ENCODE data around the gene JAKMIP3.
"Not testable (repeated sequence)": the region's sequence is repeated elsewhere in the genome, so short reads cannot be mapped to it uniquely, and the experiment has no call there.

JAKMIP3 gene

GRCh38 chr10:132066812-132067211 lies 1.1 kb downstream of the JAKMIP3 start:
- DNase-seq, result no peak

- no peak for DNase-seq
These were observed 2.8 kb downstream of the JAKMIP3 start for GRCh38 chr10:132068431-132069121.

DNA sequence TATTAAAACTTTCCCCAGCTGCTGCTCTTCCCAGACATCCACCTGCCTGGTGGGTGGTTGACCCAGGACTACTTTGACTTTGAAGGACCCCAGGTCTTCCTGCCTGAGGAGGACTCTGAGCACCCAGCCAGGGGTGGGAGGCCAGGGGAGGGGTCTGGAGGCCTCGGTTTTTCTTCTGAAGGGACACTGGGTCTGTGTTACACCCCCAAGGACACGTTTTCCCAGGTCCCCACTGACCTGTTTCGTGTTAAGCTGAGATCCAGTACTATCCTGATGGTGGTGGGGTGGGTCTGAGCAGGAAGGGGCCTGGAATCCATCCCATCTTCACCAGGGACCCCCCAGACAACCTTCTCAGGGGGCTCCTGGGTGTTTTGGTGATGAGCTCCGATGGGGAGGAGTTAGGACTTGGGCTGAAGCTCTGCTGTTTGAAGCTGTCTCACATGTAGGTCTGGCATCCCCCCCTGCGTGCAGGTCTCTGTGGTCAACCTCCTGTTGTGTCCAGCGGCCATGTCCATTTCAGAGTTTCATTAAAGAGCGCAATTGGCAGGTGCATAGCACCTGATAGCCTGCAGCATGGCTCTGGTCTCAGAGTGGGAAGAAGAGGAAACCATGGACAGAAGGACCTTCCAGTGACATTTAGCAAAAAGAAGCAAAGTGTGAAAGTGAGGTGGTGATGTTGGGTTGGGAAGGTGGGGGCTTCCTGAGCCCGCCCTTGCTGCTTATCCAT lies 3.5 kb downstream of the JAKMIP3 start:
- DNase-seq, result no peak

DNA sequence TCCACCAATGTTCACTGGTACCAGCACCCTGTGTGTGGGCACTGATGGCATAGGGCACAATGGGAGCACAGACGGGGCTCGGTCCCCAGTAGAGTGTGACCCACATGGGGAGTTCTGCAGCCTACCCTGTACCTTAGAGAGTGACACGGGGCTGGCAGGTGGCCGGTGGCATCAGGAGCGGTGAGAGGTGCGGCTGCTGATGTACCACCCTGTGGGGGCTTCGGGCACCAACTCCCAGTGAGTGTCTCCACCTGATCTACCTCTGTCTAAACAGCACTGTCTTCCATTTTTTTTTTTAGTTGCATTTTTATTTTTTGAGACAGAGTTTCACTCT lies 4.1 kb downstream of the JAKMIP3 start:
- DNase-seq, result no peak

GRCh38 chr10:132070724-132071123 lies 5.0 kb downstream of the JAKMIP3 start:
- DNase-seq, result no peak

- DNase-seq, result no peak
These were observed 5.9 kb downstream of the JAKMIP3 start for GRCh38 chr10:132071667-132072066.

DNA sequence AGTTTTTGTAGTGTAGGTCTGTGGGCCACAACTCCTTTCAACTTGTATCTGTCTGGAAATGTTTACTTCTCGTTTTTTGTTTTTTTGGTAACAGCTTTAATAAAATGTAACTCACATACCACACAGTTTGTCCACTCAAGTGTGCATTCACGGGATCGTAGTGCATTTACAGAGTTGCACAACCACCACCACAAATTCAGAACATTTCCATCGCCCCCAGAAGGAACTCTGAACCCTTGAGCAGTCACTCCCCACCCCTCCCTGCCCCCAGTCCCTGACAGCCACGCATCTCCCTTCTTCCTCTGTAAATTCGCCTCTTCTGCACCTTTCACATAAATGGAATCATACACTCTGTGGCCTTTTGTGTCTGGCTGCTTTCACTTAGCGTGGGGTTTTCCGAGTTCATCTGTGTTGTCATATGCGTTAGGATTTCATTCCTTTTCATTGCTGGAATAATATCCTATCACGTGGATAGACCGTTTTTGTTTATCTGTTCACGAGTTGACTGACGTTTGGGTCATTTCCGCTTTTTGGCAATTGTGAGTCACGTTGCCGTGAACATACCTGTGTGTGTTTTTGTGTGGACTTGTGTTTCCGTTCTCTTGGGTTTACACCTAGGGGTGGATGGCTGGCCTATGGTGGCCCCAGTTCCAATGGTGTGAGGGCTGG lies 10.3 kb downstream of the JAKMIP3 start:
- no peak for DNase-seq

DNA sequence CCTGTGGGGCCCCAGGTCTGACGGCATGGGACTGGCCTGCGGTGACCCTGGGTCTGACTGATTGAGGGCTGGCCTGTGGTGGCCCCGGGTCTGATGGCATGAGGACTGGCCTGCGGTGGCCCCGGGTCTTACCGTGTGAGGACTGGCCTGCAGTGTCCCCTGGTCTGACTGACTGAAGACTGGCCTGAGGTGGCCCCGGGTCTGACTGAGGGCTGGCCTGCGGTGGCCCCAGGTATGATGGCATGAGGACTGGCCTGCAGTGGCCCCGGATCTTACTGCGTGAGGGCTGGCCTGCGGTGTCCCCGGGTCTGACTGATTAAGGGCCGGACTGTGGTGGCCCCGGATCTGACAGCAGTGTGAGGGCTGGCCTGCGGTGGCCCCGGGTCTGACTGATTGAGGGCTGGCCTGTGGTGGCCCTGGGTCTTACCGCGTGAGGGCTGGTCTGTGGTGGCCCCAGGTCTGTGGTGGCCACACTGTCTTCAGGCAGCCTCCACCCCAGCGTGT lies 10.9 kb downstream of the JAKMIP3 start:
- no peak for DNase-seq

DNA sequence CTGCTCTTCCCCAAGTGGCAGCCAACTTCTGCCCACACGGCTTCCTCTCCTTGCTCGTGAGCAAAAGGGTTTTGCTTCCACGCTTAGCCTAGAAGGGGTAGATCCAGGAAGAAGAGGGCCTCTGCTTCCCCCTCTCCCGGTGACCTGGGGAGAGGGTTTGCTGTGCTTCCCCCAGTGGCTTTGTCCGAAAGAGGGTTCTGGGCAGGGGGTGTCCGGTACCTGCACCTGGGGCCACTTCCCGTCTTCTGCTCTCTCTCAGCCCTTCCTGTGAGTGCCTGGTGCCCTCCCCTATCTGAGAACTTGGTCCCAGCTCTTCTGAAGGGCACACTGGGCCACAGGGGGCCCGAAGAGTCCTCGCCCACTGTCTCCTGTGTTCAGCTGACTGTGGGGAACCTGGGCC lies 11.3 kb downstream of the JAKMIP3 start:
- DNase-seq, result no peak

DNA sequence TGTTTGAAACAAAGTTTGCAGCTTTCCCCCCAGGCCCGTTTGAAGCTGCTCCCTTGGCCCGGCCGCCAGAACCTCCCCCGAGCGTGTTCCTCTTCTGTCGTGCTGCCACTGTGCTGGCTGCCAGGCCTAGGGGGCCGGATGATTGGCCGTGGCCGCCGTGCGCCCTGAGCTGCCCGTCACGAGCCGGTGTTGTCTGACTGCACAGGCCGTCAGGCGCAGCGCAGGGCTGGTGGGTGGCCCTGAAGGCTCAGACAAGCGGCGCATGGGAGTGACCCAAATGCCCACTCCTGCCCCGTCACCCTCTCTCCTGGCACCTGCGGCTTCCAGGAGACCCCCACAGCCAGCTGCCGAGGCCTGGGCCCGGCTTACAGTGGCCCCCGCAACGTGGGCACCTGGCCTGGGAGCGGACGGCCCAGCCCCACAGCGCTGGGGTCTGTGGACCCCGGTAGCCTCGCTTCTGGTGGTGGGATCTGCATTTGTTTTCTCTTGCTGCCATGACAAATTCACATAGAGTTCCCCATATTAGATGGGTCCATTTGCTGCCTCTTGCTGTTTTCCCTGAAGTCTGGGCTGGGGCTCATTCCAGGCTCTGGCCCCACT lies 13.1 kb downstream of the JAKMIP3 start:
- DNase-seq, result no peak

DNA sequence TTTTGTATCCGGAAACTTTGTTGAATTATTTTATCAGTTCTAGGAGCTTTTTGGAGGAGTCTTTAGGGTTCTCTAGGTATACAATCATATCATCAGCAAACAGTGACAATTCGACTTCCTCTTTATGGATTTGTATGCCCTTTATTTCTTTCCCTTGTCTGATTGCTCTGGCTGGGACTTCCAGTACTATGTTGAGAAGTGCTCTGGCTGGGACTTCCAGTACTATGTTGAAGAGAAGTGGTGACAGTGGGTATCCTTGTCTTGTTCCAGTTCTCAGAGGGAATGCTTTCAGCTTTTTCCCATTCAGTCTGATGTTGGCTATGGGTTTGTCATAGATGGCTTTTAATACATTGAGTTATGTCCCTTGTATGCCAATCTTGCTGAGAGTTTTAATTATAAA lies 18.6 kb downstream of the JAKMIP3 start:
- DNase-seq, result not testable (repeated sequence)

GRCh38 chr10:132093236-132093635 lies 27.5 kb downstream of the JAKMIP3 start:
- DNase-seq, result not testable (repeated sequence)

DNA sequence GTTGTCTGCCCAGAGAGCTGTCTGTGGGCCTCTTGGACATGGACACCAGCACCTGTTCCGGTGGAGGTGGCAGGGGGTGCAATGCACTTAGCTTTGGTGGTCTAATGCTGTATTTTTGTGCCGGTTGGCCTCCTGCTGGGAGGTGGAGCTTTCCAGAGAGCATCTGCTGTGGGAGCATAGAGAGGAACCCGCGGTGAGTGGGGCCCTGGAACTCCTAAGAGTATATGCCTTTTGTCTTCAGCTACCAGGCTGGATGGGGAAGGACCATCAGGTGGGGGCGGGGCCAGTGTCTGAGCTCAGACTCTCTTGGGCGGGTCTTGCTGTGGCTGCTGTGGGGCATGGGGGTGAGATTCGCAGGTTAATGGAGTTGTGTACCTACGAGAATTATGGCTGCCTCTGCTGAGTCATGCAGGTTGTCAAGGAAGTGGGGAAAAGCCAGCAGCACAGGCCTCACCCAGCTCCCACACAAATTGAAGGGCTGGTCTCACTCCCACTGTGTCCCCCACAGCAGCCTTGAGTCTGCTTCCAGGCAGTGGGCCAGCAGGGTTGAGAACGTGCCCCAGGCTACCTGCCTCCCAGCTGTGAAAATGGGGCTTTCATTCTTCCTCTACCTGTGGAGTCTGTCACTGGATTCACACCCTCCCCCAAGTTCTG lies 29.0 kb downstream of the JAKMIP3 start:
- no peak for DNase-seq

DNA sequence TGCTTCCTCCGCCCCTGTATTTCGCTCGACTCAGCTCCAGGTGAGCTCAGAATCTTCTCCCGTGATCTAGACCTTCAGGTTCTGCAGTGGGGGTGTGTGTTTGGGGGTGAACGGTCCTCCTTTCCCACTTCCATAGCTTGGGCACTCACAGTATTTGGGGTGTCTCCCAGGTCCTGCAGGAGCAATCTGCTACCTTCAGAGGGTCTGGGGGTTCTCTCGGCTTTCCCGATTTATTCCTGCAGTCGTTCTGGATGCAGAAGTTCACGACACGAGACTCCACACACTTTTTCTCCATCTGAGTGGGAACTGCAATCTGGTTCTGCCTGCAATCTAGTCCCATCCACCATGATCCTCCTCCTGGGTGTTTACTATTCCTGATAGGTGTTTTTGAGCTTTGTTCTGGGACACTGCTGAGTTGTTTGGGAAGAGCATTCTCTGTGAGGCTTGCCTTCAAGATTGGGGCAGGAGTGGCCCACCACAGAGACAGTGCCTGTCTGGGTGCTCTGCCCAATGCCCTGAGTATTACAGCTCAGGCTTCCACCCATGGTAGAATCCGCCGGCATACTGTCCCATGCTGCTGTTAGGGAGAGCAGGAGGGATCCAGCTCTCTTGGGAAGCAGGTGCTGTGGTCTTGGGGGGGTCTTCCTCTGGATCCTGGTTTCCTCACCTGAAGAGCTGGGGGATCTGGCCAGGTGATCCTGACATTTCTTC lies 29.8 kb downstream of the JAKMIP3 start:
- no peak for DNase-seq

GRCh38 chr10:132096223-132096622 lies 30.5 kb downstream of the JAKMIP3 start:
- DNase-seq, result no peak

GRCh38 chr10:132096863-132097478 lies 31.2 kb downstream of the JAKMIP3 start:
- no peak for DNase-seq

DNA sequence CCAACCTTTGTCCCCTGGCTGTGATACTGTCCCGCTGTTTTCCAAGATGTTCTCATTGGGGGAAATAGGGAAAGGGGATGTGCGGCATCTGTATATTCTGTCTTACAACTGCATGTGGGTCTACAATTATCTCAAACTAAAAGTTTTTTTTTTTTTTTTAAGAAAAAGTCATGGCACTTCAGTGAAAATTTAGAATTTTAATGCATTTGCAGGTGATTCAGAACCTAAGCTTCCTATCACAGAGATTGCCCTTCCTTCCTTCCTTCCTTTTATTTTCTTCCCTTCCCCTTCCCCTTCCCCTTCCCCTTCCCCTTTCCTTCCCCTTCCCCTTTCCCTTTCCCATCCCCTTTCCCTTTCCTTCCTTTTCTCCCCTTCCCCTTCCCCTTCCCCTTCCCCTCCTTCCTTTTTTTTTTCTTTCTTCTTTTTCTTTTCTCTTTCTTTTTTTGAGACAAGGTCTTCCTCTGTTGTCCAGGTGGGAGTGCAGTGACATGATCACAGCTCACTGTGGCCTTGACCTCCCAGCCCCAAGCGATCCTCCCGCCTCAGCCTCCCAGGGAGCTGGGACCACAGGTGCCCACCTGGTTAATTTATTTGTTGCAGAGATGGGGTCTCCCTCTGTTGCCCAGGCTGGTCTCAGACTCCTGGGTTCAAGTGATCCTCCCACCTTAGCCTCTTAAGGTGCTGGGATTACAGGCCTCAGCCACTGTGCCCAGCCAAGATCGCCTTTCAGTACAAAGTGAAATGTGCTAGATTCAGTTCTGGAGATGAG lies 32.0 kb downstream of the JAKMIP3 start:
- DNase-seq, result no peak

GRCh38 chr10:132098539-132099388 lies 33.0 kb downstream of the JAKMIP3 start:
- no peak for DNase-seq

DNA sequence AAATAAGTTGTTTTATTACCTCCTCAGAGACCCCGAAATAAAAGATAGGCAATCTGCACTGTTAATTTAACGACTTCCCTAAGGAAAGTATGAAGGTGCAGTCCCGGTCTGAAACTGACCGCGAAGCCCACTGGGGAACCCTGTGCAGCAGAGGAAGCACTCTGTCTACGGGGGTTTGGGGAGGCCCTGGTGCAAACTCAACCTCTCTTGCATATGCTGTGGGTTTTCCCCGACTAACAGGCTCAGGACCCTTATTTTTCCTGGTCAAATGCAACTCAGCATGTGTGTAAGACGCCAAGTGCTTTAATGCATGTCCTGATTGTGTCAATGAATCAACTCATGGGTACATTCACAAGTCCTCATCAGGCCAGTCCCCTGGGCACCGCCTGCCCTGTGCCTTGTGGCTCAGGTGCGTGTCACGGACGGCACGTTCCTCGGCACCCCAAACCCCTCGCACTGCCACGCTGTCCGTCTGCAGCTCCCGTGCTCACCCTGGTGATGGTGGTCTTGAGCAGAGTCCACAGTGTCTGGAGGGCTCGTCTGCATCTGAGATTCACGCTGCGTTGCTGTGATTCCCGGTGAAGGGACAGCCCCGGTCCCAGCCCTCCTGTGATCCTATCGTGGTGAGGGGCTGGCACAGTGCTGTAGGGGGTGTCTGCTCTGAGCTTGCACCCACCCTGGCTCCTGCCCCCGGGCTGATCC lies 33.8 kb downstream of the JAKMIP3 start:
- DNase-seq, result no peak

- no peak for DNase-seq
These were observed 34.3 kb downstream of the JAKMIP3 start for GRCh38 chr10:132100091-132100481.

Measured in GF-D8 (cell line).